Parathyroid adenoma (tissue), 2 donors: ENCODE measurements around the gene VNN1.

Experiments
- H2AFZ ChIP-seq: fragments of 300-600 bp; sonication (generic); one replicate; pipeline ENCODE4 v1.7.0; 2017; ENCODE audit warnings: antibody characterized with exemption, mild to moderate bottlenecking
- H3K27ac ChIP-seq: fragments of 300-600 bp; sonication (generic); one replicate; pipeline ENCODE4 v1.7.0; 2017
- H3K27me3 ChIP-seq: fragments of 300-600 bp; sonication (generic); one replicate; pipeline ENCODE4 v1.7.0; 2017; ENCODE audit warnings: low read length; ENCODE audit not compliant: control insufficient read depth, insufficient read depth
- H3K36me3 ChIP-seq: fragments of 300-600 bp; sonication (generic); one replicate; pipeline ENCODE4 v1.7.0; 2017; ENCODE audit warnings: low read length; ENCODE audit not compliant: control insufficient read depth, insufficient read depth
- H3K4me1 ChIP-seq: fragments of 300-600 bp; sonication (generic); one replicate; pipeline ENCODE4 v1.7.0; 2017; ENCODE audit warnings: control low read depth
- H3K4me2 ChIP-seq: fragments of 300-600 bp; sonication (generic); one replicate; pipeline ENCODE4 v1.7.0; 2017; ENCODE audit warnings: low read length
- H3K4me3 ChIP-seq: fragments of 300-600 bp; sonication (generic); one replicate; pipeline ENCODE4 v1.7.0; 2017; ENCODE audit warnings: low read depth, low read length
- H3K79me2 ChIP-seq: fragments of 300-600 bp; sonication (generic); one replicate; pipeline ENCODE4 v1.7.0; 2017; ENCODE audit warnings: control low read depth
- H3K9ac ChIP-seq: fragments of 300-600 bp; sonication (generic); one replicate; pipeline ENCODE4 v1.7.0; 2017; ENCODE audit warnings: mild to moderate bottlenecking
- H3K9me3 ChIP-seq: fragments of 300-600 bp; sonication (generic); one replicate; pipeline ENCODE4 v1.7.0; 2017; ENCODE audit warnings: low read length; ENCODE audit not compliant: control insufficient read depth
- CTCF ChIP-seq: fragments of 300-600 bp; sonication (generic); IDR thresholded peaks from one replicate; pipeline ENCODE4 v1.7.0; 2017; ENCODE audit warnings: antibody characterized with exemption, mild to moderate bottlenecking
- donor health status: primary hyperparathyroidism.

VNN1 gene

GRCh38 chr6:132675002-132675401, 38.9 kb downstream of the VNN1 start:
- no peaks in the 10 kb centered on the region for H3K79me2 ChIP-seq
- no peak overlapping the region for H3K4me3 ChIP-seq
- H2AFZ ChIP-seq: no peak overlapping the region
- H3K27ac ChIP-seq: no peak overlapping the region
- H3K27me3 ChIP-seq: no peaks in the 10 kb centered on the region
- H3K9ac ChIP-seq: no peak overlapping the region
- no peak for TF ChIP-seq CTCF
- H3K9me3 ChIP-seq: no peaks in the 10 kb centered on the region
- H3K4me2 ChIP-seq: no peak overlapping the region
- no peaks in the 10 kb centered on the region for H3K36me3 ChIP-seq
- H3K4me1 ChIP-seq: no peaks in the 10 kb centered on the region

GRCh38 chr6:132673376-132674094, 40.3 kb downstream of the VNN1 start:
- Histone ChIP-seq H3K9me3 (no peaks in the 10 kb centered on the region), H3K4me2 (no peak overlapping the region), H3K27ac (no peak overlapping the region), H2AFZ (no peak overlapping the region), H3K27me3 (no peaks in the 10 kb centered on the region), H3K4me3 (no peak overlapping the region), H3K36me3 (no peaks in the 10 kb centered on the region), H3K79me2 (no peaks in the 10 kb centered on the region), H3K4me1 (no peaks in the 10 kb centered on the region), H3K9ac (no peak overlapping the region)
- no peak for TF ChIP-seq CTCF

DNA sequence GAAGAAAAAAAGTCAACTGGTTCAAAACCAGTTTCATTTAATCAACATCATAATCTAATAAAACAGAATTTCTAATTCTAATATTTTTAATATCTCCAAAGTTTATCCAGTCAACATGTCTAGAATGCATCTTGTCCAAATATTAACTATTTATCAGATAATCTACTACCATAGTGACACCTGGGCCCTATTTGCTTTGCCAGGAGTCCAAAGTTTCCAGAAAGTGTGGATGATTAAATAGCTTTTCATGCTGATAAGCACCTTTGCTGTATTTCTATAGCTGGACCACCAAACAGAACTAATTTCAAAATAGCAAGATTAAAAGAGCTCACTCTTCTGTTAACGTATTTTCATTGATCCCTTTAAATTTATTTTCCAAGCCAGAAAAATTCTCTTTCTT, 42.6 kb downstream of the VNN1 start:
- no peaks in the 10 kb centered on the region for H3K4me1 ChIP-seq
- no peaks in the 10 kb centered on the region for H3K9me3 ChIP-seq
- no peak overlapping the region for H2AFZ ChIP-seq
- no peaks in the 10 kb centered on the region for H3K27me3 ChIP-seq
- TF ChIP-seq CTCF: no peak
- H3K79me2 ChIP-seq: no peaks in the 10 kb centered on the region
- no peak overlapping the region for H3K27ac ChIP-seq
- H3K9ac ChIP-seq: no peak overlapping the region
- no peak overlapping the region for H3K4me3 ChIP-seq
- no peak overlapping the region for H3K4me2 ChIP-seq
- no peaks in the 10 kb centered on the region for H3K36me3 ChIP-seq

DNA sequence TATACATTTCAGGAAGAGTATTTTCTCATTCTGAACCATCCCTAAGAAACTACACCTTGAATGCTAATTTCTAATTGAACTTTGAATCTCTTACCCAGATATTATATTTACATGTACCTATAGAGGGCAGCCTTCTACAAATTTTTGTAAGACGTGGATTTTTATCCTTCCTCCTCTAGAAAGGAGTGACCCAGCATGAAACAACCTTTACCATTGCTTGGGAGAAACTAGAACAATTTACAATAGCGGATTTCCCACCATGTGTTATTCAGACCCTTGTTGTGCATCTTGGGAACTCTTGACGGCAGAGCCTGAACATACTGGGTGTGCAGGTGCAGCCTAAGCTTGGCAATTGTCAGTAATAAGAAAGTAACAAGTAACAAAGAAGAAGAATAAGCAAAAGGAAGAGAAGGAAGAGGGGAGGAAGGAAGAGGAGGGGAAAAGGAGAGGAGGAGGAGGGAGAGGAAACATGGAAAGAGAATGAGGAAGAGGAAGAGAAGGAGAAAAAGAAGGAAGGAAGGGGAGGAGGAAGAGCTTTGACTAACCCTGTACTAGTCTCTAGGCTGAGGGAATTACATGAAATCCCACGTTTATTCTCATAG, 44.1 kb downstream of the VNN1 start:
- Histone ChIP-seq H3K79me2 (no peaks in the 10 kb centered on the region), H2AFZ (peak overlapping the region; percentile 34), H3K9me3 (no peaks in the 10 kb centered on the region), H3K4me2 (no peak overlapping the region), H3K36me3 (no peaks in the 10 kb centered on the region), H3K27me3 (no peaks in the 10 kb centered on the region), H3K4me1 (no peaks in the 10 kb centered on the region), H3K9ac (no peak overlapping the region), H3K4me3 (no peak overlapping the region), H3K27ac (no peak overlapping the region)
- TF ChIP-seq CTCF: peak; percentile 48

GRCh38 chr6:132666118-132666517, 47.7 kb downstream of the VNN1 start:
- no peak overlapping the region for H3K27ac ChIP-seq
- no peak overlapping the region for H2AFZ ChIP-seq
- H3K36me3 ChIP-seq: no peaks in the 10 kb centered on the region
- H3K27me3 ChIP-seq: no peaks in the 10 kb centered on the region
- no peaks in the 10 kb centered on the region for H3K4me1 ChIP-seq
- H3K9me3 ChIP-seq: no peaks in the 10 kb centered on the region
- no peaks in the 10 kb centered on the region for H3K79me2 ChIP-seq
- TF ChIP-seq CTCF: no peak
- no peak overlapping the region for H3K9ac ChIP-seq
- H3K4me3 ChIP-seq: no peak overlapping the region
- no peak overlapping the region for H3K4me2 ChIP-seq
